ENCODE data around the gene MLH3. TPM values are rescaled to one million over a fixed set of nuclear protein-coding genes. Genes with fewer than 3 reads are reported as not detected.
A peak's percentile ranks its signal among the peaks of the same experiment; 100 is the strongest.

MLH3 gene
- total and polyA plus RNA-seq, 2 of the 13 experiments (the other 11 are each of a cell fraction or from before 2014, with no cell fraction given): 14.4 to 24.8 TPM

- no TSS peak for BruUV-seq (replicated peaks)
- Histone ChIP-seq H3K9ac (ENCODE audit: insufficient read depth, low read depth, low read length) (no peak overlapping the region), H3K4me2 (ENCODE audit: low read depth, low read length) (peak overlapping the region; percentile 0; the same call in 1 of the 2 replicates), H2AFZ (ENCODE audit: low read length) (no peak overlapping the region), H3K9me3 (ENCODE audit: low read length) (no peaks in the 10 kb centered on the region), H3K79me2 (ENCODE audit: insufficient read depth, low read length) (peaks cover 21% of the 10 kb centered on the region), H3K4me3 (replicated peaks in 1 of 3; ENCODE audit: insufficient read depth in 1 of 3, low read depth in 2 of 3, low read length in 3 of 3) (no peak overlapping the region), H3K27ac (ENCODE audit: extremely low read length, insufficient read depth, low read length) (no peak overlapping the region), H4K20me1 (ENCODE audit: insufficient read depth, low read length) (no peaks in the 10 kb centered on the region), H3K27me3 (ENCODE audit: control insufficient read depth in 1 of 2, insufficient read depth in 2 of 2, low read length in 2 of 2) (no peaks in the 10 kb centered on the region), H3K36me3 (replicated peaks in 1 of 2; ENCODE audit: control insufficient read depth in 1 of 2, insufficient read depth in 2 of 2, low read length in 2 of 2) (no peaks in the 10 kb centered on the region; a peak in 2 of 5 replicates), H3K4me1 (ENCODE audit: insufficient read depth, low read length) (peaks cover 54% of the 10 kb centered on the region)
- ATAC-seq (no peak), FAIRE-seq (no peak), DNase-seq (ENCODE audit: low spot score) (no peak)
- 98% methylated on average over 5 of the region's 5 CpGs for WGBS (ENCODE audit: low lambda C conversion rate)
- in situ Hi-C loops (cut with HindIII; ENCODE audit: extremely low pct_ligation_motif_present, low pct_unique_long_range_greater_than_20kb) (no loop called here), intact Hi-C loops (cut with micrococcal nuclease; ENCODE audit: unreplicated experiment) (no loop called here)
- CTCF ChIA-PET (ENCODE audit: low intra/inter-chr PET ratio, low total read pairs): no interaction called here
- POLR2A ChIA-PET: interaction anchor here (0.7 to 4.2 kb wide), 5 partner anchors 14 to 100 kb away, joined by 3 to 18 read pairs (median 3); partner anchors contain the start of genes ACYP1, PGF and ZC2HC1C
- TF ChIP-seq IRF1 (CRISPR knock-in tag; IDR thresholded peaks at IDR 0.05; ENCODE audit: low read depth) (no peak), ZFP91 (CRISPR knock-in tag; IDR thresholded peaks at IDR 0.05; ENCODE audit: borderline replicate concordance) (no peak), TRIM24 (CRISPR knock-in tag; IDR thresholded peaks at IDR 0.05) (no peak), ERF (CRISPR knock-in tag; IDR thresholded peaks at IDR 0.05) (no peak), SRSF1 (optimal IDR thresholded peaks at IDR 0.05; ENCODE audit: low read depth, low read length) (no peak), ZNF333 (CRISPR knock-in tag; IDR thresholded peaks at IDR 0.05; ENCODE audit: borderline replicate concordance) (no peak), ZNF569 (CRISPR knock-in tag; IDR thresholded peaks at IDR 0.05; ENCODE audit: borderline replicate concordance) (no peak), ELF1 (CRISPR knock-in tag; IDR thresholded peaks at IDR 0.05) (no peak), ZGPAT (CRISPR knock-in tag; IDR thresholded peaks at IDR 0.05) (no peak), ZNF138 (CRISPR knock-in tag; IDR thresholded peaks at IDR 0.05; ENCODE audit: low read depth) (no peak), POGK (CRISPR knock-in tag; conservative IDR thresholded peaks at IDR 0.05) (no peak), ZXDC (CRISPR knock-in tag; IDR thresholded peaks at IDR 0.05) (no peak)
These were observed 2.1 kb downstream of the MLH3 start for GRCh38 chr14:75049136-75049535.

All from HepG2 (cell line).